Muscle of leg (tissue), 11 donors: ENCODE data around the gene FOXP2. TPM values are rescaled to one million over a fixed set of nuclear protein-coding genes. Genes with fewer than 3 reads are reported as not detected.

Source experiments
- DNase-seq: peaks from one replicate; pipeline ENCODE4 v3.0.0; 2013
- H3K27ac ChIP-seq: one replicate; pipeline ENCODE4 v1.5.1; 2013; ENCODE audit warnings: mild to moderate bottlenecking, low read length, control low read depth
- H3K27me3 ChIP-seq: one replicate; pipeline ENCODE4 v1.6.1; 2013; ENCODE audit warnings: low read length; ENCODE audit not compliant: control insufficient read depth, insufficient read depth
- H3K36me3 ChIP-seq: one replicate; pipeline ENCODE4 v1.6.1; 2013; ENCODE audit warnings: low read length; ENCODE audit not compliant: control insufficient read depth, insufficient read depth
- H3K4me1 ChIP-seq: one replicate; pipeline ENCODE4 v1.6.1; 2013; ENCODE audit warnings: low read length; ENCODE audit not compliant: control insufficient read depth, insufficient read depth
- H3K4me3 ChIP-seq: one replicate; pipeline ENCODE4 v1.5.1; 2013; ENCODE audit warnings: low read length, control low read depth
- H3K9me3 ChIP-seq: replicated peaks from 2 replicates; pipeline ENCODE4 v1.6.1; 2013; ENCODE audit warnings: low read depth, low read length; ENCODE audit not compliant: control insufficient read depth
- WGBS: methylation state at CpG from one replicate; pipeline ENCODE4 v1.1.5; 2013; ENCODE audit warnings: missing lambda C conversion rate; ENCODE audit not compliant: insufficient coverage; 5-methylcytosine and 5-hydroxymethylcytosine counted together
- polyA plus RNA-seq, 8 donors: library from polyadenylated mRNA; unstranded; fragments of 120-200 nt; gene quantifications; one replicate each; pipeline versions ENCODE4 v1.2.1 to v1.2.3, GENCODE V29; 2013; ENCODE audit warnings: inconsistent platforms in 1 of 8, low replicate concordance in 1 of 8; ENCODE audit not compliant: insufficient read length in 8 of 8, insufficient read depth in 1 of 8
- total RNA-seq: library from RNA; stranded (reverse); fragments of 120-200 nt; gene quantifications from one replicate; pipeline ENCODE4 v1.2.4, GENCODE V29; 2013

Gene FOXP2
- total and polyA plus RNA-seq, 9 donors: 7.9 to 14.8 (median 12.7) TPM

DNA sequence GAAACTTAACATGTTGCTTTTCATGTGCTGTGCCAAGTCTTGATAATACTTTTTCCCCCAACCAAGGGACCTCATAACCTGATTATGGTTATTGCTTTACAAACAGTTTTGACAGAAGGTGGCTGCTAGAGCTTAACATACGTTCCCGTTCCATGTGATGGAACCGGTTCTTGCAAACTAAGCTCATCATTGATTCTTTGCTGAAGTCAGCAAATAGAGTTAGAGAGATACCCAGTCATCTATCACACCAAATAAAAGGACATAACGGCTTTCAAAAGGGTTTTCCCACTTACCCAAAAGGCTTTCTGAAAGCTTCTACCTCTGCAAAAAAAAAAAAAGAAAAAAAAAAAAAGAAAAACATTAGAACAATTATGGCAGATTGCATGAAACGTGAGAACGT, 277.0 kb downstream of the FOXP2 start:
- Histone ChIP-seq H3K27me3 (no peaks in the 10 kb centered on the region), H3K27ac (no peak overlapping the region), H3K9me3 (no peaks in the 10 kb centered on the region), H3K36me3 (no peaks in the 10 kb centered on the region), H3K4me1 (no peaks in the 10 kb centered on the region), H3K4me3 (no peak overlapping the region)
- 94% methylated on average over 2 of the region's 6 CpGs for WGBS
- DNase-seq: no peak

- H3K4me3 ChIP-seq: no peak overlapping the region
- no peak overlapping the region for H3K27ac ChIP-seq
- no CpG with 5 or more reads among the region's 4 CpGs for WGBS
- H3K27me3 ChIP-seq: no peaks in the 10 kb centered on the region
- H3K36me3 ChIP-seq: no peaks in the 10 kb centered on the region
- no peaks in the 10 kb centered on the region for H3K9me3 ChIP-seq
- no peak for DNase-seq
- H3K4me1 ChIP-seq: no peaks in the 10 kb centered on the region
Observed at GRCh38 chr7:114695182-114695581, 280.6 kb downstream of the FOXP2 start.

GRCh38 chr7:114700247-114700928, 285.8 kb downstream of the FOXP2 start:
- WGBS: no CpG with 5 or more reads among the region's 3 CpGs
- H3K4me1 ChIP-seq: no peaks in the 10 kb centered on the region
- no peaks in the 10 kb centered on the region for H3K9me3 ChIP-seq
- H3K27ac ChIP-seq: no peak overlapping the region
- H3K4me3 ChIP-seq: no peak overlapping the region
- H3K27me3 ChIP-seq: no peaks in the 10 kb centered on the region
- no peaks in the 10 kb centered on the region for H3K36me3 ChIP-seq
- DNase-seq: no peak

DNA sequence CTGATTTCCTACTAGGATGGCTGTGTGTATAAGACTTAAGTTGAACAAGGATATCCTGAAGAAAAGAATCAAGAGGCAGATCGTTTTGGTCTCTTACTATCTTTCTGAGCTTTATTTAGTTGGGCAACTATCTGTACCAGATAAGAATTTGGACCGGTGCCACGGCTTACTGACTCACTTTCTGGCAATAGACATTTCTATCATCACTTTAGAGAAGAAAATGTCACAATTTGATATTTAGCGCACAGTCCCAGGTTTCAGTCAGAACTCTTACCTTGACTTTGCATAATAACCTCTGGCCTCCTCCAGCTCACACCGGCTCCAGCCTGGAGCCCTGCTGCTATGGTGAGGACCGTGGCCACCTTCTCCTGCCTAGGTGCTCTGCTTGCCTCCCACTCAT, 289.1 kb downstream of the FOXP2 start:
- Histone ChIP-seq H3K36me3 (no peaks in the 10 kb centered on the region), H3K27ac (no peak overlapping the region), H3K27me3 (no peaks in the 10 kb centered on the region), H3K4me3 (no peak overlapping the region), H3K4me1 (no peaks in the 10 kb centered on the region), H3K9me3 (no peaks in the 10 kb centered on the region)
- WGBS: no CpG with 5 or more reads among the region's 6 CpGs
- no peak for DNase-seq

DNA sequence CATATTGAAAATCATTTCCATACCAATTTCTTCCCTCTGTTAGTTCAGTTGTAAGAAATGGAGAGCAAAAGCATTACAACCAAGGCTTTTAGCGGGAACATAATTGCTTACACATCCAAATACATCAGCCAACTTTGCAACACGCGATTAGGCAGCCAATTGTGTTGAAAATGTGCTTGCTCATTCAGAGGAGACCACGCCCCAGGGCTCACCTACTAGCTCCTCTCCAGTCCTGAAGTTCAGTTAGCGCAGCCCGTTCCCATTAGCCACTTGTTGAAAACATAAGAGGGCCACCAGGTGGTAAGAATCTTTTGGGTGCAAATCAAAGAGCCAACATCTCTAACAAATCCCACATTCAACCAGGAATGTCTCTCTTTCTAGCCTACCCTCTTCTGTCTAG, 294.0 kb downstream of the FOXP2 start:
- Histone ChIP-seq H3K27ac (no peak overlapping the region), H3K9me3 (no peaks in the 10 kb centered on the region), H3K4me1 (no peaks in the 10 kb centered on the region), H3K4me3 (no peak overlapping the region), H3K36me3 (no peaks in the 10 kb centered on the region), H3K27me3 (no peaks in the 10 kb centered on the region)
- 100% methylated on average over 1 of the region's 6 CpGs for WGBS
- no peak for DNase-seq

- no peak overlapping the region for H3K4me3 ChIP-seq
- H3K36me3 ChIP-seq: no peaks in the 10 kb centered on the region
- no peak overlapping the region for H3K27ac ChIP-seq
- H3K4me1 ChIP-seq: no peaks in the 10 kb centered on the region
- WGBS: 81% methylated on average over 3 of the region's 5 CpGs
- no peaks in the 10 kb centered on the region for H3K27me3 ChIP-seq
- DNase-seq: no peak
- H3K9me3 ChIP-seq: no peaks in the 10 kb centered on the region
Observed at GRCh38 chr7:114710499-114710898, 295.9 kb downstream of the FOXP2 start.

DNA sequence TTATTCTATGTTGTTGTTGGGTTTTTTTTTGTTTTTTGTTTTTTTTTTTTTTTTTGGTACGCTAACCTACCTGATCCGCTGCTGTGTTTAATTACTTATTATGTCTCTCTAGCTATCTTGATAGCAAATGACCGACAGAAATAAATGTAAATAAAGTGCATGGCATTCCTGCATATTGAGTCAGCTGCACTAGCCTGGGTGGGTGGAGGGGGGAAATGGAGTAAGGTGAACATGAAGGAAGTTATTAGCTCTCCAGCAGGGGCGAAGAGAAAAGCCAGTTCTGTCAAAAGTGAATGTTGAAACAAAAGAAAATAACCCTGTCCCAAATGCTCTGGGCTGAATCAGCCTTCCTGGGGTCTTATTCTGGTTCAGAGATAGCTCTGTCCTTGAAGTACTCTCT, 296.6 kb downstream of the FOXP2 start:
- H3K27ac ChIP-seq: no peak overlapping the region
- H3K4me1 ChIP-seq: no peaks in the 10 kb centered on the region
- no peaks in the 10 kb centered on the region for H3K36me3 ChIP-seq
- WGBS: no CpG with 5 or more reads among the region's 4 CpGs
- DNase-seq: no peak
- H3K4me3 ChIP-seq: no peak overlapping the region
- no peaks in the 10 kb centered on the region for H3K9me3 ChIP-seq
- no peaks in the 10 kb centered on the region for H3K27me3 ChIP-seq

DNA sequence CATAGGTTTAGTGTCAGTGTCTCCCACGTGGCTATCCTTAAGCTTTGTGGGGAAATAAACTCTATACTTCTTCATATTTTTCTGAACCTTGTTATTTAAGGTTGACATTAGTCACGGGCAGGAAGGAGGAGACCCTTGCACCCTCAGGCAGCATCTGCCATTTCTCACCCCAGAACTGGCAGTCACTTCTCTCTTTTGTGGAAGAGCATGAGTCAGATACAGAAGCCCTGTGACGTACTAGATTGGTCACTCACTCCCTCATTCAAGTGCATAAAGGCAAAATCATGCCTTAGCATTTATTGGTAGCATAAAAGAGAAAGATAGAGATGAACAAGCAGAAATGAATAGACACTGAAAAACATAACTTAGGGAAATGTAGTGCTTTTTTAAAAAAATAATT, 301.3 kb downstream of the FOXP2 start:
- H3K9me3 ChIP-seq: no peaks in the 10 kb centered on the region
- no peak for DNase-seq

GRCh38 chr7:114718861-114719260, 304.2 kb downstream of the FOXP2 start:
- WGBS: no CpG with 5 or more reads among the region's 3 CpGs
- no peak for DNase-seq
- H3K27ac ChIP-seq: no peak overlapping the region
- no peaks in the 10 kb centered on the region for H3K27me3 ChIP-seq
- no peaks in the 10 kb centered on the region for H3K9me3 ChIP-seq
- no peak overlapping the region for H3K4me3 ChIP-seq
- H3K36me3 ChIP-seq: no peaks in the 10 kb centered on the region
- no peaks in the 10 kb centered on the region for H3K4me1 ChIP-seq

More for the DNA sequence above, 301.3 kb downstream of the FOXP2 start:
- no CpG with 5 or more reads among the region's 3 CpGs for WGBS
- no peaks in the 10 kb centered on the region for H3K4me1 ChIP-seq
- no peak overlapping the region for H3K27ac ChIP-seq
- H3K27me3 ChIP-seq: no peaks in the 10 kb centered on the region
- no peak overlapping the region for H3K4me3 ChIP-seq
- no peaks in the 10 kb centered on the region for H3K36me3 ChIP-seq

DNA sequence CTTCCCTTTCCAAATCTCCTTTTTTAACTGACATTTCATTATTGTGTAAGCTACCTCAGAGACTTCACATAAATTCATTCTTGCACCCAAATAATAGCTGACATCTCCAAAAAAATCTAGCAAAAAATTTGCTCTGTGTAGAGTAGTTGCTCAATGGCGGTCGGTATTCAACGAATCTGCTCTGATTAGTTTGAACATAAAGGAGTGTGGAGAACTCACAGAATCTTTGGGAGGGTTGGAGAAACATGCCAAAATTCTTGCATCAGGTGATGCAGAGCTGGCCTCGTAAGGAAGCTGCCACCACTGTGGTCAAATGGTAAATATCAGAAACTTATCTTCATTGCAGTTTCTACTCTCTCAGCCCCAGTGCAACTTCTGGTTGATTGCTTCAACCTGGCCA, 306.1 kb downstream of the FOXP2 start:
- WGBS: 83% methylated on average over 3 of the region's 4 CpGs

DNA sequence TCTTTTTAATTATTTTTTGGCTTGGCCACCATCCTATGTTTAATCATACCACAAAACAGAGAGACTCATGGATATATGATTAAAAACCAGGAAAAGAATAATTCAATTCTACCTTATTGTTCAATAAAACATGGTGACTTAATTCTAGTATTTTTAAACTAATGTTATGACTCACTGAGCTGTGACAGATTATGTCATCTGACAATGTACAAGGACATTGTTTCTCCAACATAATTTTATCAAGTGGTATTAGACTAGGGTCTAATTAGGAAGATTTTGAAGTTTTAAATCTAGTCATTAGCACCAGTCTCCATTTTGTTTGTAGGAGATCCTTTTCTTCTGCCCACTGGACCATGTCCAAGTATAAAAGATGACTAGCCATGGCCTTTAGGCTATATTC, 307.9 kb downstream of the FOXP2 start:
- Histone ChIP-seq H3K27me3 (no peaks in the 10 kb centered on the region), H3K4me3 (no peak overlapping the region), H3K36me3 (no peaks in the 10 kb centered on the region)

More for the DNA sequence above, 306.1 kb downstream of the FOXP2 start:
- no peak overlapping the region for H3K27ac ChIP-seq
- H3K27me3 ChIP-seq: no peaks in the 10 kb centered on the region
- no peak overlapping the region for H3K4me3 ChIP-seq
- no peaks in the 10 kb centered on the region for H3K4me1 ChIP-seq
- no peaks in the 10 kb centered on the region for H3K36me3 ChIP-seq
- DNase-seq: no peak
- H3K9me3 ChIP-seq: no peaks in the 10 kb centered on the region

More for the DNA sequence above, 307.9 kb downstream of the FOXP2 start:
- no peak for DNase-seq
- Histone ChIP-seq H3K9me3 (no peaks in the 10 kb centered on the region), H3K27ac (no peak overlapping the region), H3K4me1 (no peaks in the 10 kb centered on the region)
